ENCODE measurements around the gene TXNRD3.

- TF ChIP-seq CTCF (IDR thresholded peaks at IDR 0.05; ENCODE audit: borderline replicate concordance, extremely low read depth, low read length, poor library complexity, severe bottlenecking) (no peak), EZH2 (IDR thresholded peaks at IDR 0.05; ENCODE audit: borderline replicate concordance, low read depth, low read length, severe bottlenecking) (no peak)
Observed at GRCh38 chr3:126680667-126681055, 25.7 kb upstream of the TXNRD3 start.
